Keratinocyte (primary cell): Measurements from ENCODE around the gene CNTLN.

ENCODE experiments used
- CTCF ChIP-seq, 3 experiments: IDR thresholded peaks in 1 of 3; conservative IDR thresholded peaks in 1 of 3; optimal IDR thresholded peaks in 1 of 3; 2 replicates in 2 of 3; 3 replicates in 1 of 3; pipeline versions ENCODE3 to v1.5.1; 2011; ENCODE audit warnings: low read length in 3 of 3, mild to moderate bottlenecking in 3 of 3, moderate library complexity in 2 of 3, control low read depth in 1 of 3, inconsistent platforms in 1 of 3; ENCODE audit not compliant: insufficient read depth in 2 of 3; ENCODE audit errors: extremely low read depth in 1 of 3
- EZH2 ChIP-seq: IDR thresholded peaks from one replicate; pipeline ENCODE4 v1.6.1; 2012; ENCODE audit warnings: inconsistent platforms, mild to moderate bottlenecking, low read length, moderate library complexity

- TF ChIP-seq CTCF (optimal IDR thresholded peaks at IDR 0.05 in 1 of 3, IDR thresholded peaks at IDR 0.05 in 1 of 3, conservative IDR thresholded peaks at IDR 0.05 in 1 of 3; ENCODE audit: extremely low read depth in 1 of 3, insufficient read depth in 2 of 3, low read length in 3 of 3) (no peak), EZH2 (no peak)
Observed at GRCh38 chr9:17394881-17395510, 260.2 kb downstream of the CNTLN start.
